Epidermal melanocyte (primary cell): ENCODE measurements around the gene PEF1.

Experiments
- DNase-seq: peaks from one replicate; pipeline ENCODE4 v3.0.0; 2011; ENCODE audit warnings: low spot score; ENCODE audit not compliant: insufficient read length

PEF1 gene

DNA sequence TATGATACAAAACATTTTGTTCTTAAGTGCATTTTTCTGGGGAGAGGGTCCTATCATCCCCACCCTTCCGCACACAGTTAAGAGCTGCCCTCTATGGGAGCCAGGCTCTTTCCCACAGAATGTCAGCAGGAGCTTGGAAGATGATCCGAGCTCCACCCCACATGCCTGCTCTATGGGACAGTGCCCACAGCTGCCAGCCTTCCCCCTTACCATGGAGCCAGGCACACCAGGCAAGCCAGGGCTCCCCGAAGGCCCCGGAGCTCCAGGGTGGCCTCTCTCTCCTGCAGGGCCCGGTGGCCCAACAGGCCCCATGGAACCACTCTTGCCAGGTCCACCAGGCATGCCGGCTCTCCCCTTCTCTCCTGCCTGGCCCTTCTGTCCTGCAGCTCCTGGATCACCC lies 10.4 kb upstream of the PEF1 start:
- no peak for DNase-seq

DNA sequence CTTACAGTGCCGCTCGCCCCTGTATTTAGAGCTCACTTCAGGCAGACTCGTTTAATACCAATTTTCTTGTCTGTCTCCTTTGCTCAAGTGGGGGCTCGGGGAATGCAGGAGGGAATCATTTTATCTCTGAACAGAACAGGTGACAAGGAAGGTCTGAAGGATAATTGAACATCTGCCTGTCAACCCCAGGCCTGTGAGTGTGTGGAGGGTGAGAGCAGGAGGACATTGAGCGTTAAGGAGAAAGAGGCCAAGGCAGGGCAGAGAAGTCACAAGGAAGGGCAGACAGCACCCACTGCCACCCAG lies 9.7 kb upstream of the PEF1 start:
- no peak for DNase-seq

DNA sequence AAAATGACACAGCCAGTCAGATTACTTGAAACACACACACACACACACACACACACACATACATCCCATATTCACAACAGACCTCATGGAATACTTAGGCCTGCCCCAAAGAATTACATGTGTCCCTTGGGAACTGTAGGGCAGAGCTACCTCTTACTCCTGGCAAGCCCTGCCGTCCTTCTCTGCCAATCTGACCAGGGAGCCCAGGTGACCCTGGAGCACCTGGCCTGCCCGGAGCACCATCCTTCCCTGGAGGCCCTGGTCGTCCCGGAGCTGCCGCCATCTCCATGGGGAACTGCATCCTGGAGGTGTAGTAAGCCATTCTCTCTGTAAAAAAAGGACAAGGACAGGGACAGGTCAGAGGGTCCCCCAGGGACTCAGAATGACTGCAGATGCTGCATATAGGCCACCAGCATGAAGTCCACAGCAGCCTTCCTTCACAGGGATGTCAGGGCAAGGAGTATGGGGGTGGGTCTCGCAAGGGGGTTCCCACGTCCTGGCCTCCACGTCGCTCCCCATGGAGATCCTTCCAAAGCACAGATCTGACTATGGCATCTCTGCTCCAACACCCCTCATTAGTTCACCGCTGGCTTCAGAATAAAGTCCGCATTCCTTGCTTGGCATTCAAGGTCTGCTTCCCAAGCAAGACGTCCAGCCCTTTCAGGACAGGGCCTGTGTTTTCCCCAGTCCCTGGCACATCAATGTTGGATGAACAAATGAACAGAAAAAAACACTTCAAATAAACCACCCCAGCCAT lies 9.2 kb upstream of the PEF1 start:
- no peak for DNase-seq

DNA sequence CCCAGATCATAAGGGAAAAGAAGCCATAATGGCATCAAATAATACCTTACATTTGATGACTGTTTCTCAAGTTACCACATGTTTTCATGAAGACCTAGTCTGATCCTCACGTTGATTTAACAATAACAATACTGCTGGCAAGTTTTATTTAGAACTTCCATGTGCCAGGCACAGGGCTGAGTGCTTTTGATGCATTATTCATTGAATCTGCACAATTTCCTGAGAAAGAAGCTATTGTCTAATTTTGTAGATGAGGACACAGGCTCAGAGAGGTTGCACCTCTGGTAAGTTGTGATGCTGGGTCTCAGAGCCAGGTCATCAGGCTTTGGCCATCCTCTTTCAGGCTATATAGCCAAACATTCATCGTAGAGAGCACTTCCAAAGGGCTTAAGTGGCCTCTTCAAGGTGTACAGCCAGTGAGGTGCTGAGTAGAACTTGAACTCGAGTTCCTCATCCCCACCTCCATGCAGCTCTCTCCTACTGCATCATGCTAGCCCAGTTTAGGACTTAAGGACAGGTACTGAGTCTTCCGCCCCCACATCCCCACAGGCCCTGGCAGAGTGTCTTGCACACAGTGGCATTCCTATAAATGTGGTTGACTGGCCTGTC lies 8.3 kb upstream of the PEF1 start:
- no peak for DNase-seq

DNA sequence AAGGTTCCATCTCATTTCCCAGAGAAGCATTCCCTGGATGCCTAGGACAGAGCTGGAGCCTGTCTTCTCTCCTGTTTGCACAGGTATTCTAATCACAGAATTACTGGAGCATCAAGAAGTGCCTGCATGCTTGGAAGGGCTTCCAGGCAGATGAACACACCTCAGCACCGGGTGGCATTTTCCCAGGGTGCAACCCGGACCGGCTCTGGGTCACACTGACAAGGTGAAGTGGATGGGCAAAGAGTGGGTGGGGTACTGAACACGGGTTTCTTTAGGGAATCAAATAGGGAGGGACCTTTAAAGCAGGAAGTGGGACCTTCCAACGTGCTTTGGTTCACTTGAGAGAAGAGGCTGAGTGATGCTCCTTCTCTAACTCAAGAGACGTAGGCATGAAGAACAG lies 7.1 kb upstream of the PEF1 start:
- no peak for DNase-seq

DNA sequence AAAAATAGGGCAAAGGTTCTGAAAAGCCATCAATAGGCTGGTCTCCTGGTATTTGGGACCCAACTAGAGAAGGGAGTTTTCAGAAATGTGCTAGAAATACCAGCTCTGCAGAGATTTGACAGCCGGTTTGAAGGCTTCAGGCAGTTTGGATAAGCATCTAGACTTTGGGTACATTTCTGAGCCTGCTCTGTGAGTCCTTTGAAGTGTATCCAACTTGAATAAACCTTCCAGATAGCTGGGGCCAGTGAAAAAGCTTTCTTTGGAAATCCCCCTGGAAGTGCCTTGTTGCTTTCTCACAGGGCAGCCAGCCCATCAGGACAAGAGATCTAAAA lies 6.4 kb upstream of the PEF1 start:
- no peak for DNase-seq

DNA sequence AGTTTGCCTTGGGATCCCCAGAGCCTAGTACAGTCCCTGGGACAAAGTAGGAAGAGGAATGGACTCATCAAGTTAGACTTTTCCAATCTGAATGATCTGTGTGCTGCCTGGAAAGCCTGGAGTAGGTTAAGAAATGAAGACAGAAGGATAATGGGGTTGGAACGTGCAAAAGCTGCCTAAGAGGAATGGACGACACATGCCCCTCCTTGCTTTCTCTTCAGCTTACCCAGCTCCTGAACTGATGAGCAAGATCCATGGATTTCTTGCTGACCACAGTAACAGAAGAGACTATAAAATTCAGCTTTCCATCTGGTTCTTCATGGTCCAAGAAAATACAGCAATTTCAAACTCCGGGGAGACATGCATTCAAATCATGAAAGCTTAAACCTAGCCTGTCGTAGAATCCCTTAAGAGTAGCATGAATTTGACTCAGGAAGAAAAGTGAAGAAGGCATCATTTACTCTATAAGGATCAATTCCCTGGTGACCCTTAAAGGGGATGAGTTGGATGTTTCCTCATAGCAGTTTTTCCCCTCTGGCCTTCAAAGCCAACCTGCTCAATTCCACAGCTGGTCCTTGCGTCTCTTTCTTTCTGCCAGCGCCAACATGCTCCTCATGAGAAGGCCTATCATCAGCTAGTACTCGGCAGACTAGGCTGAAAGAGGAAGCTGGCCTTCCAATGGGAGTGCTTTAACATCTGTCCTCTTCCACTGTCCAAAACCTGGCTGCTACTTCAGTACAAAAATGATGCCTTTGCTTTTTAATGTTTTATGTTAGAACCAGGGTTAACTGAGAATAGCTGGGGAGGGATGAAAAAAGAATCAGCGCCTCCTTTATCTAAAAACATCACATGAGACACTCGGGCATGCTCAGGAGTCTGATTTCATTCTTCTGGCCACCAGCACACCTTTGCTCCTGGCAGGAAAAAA lies 5.7 kb upstream of the PEF1 start:
- DNase-seq: no peak

DNA sequence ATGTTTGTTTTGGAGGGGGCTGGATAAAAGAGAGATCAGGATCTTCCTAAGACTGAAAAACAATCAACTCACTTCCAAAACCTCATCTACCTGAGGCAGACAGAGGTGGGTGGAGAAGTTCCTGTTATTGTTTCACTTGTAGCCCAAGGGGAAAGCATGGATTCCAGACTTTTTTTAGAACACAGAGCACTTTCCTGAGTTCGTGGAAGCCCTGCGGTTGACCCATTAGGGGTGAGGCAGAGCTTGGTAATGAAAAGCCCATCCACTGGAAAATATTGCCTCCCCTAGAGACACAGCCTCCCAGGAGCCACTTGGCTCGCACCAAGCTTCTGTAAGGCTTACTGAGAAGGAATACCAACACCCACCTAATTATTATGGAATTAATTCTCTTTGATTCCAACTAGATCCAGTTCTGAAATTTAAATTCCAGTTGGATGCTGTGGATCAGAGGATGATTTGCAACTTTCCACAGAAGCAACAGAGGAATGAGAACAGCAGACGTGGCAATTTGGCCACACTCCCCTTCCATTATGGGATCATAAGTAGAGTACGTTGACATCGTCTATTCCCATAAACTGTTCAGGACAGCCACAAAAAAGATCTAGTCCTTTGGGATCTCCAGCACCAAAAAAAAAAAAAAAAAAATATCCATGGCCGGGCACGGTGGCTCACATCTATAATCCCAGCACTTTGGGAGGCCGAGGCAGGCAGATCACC lies 4.1 kb upstream of the PEF1 start:
- DNase-seq: no peak

DNA sequence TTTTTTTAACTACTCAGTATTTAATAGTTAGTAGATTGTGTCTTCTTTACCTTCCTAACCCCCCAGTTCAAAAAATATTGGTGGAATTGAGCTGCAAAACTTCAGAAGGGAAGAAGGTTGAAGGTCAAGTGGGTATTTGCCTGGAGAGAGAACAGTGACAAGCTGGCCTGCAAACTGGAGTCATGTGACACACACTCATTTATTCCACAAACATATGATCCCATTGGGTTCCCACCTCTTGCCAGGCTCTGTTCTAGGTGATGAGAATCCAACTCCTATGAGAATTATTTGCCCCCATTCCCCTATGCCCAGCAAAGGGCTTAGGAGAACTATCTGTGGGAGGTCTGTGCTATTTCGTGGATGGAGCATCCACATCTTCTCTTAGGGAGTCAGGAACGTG lies 3.5 kb upstream of the PEF1 start:
- no peak for DNase-seq

DNA sequence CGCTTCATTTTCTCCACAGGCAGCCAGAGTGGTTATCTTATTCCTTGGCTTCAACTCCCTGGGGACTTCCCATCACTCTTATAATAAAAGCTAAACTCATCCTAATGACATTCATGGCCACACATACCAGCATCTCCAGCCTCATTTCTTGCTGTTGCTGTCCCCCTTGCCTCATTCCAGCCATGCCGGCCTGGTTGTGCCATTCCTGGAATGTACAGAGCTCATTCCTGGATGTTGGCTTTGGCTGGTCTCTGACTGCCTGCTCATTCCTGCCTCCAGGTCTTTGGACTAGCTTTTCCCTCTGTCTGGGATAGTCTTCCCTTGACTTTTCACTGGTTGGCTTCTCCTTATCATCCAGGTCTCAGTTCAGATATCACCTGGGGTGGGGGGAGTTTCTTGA lies 2.4 kb upstream of the PEF1 start:
- no peak for DNase-seq

DNA sequence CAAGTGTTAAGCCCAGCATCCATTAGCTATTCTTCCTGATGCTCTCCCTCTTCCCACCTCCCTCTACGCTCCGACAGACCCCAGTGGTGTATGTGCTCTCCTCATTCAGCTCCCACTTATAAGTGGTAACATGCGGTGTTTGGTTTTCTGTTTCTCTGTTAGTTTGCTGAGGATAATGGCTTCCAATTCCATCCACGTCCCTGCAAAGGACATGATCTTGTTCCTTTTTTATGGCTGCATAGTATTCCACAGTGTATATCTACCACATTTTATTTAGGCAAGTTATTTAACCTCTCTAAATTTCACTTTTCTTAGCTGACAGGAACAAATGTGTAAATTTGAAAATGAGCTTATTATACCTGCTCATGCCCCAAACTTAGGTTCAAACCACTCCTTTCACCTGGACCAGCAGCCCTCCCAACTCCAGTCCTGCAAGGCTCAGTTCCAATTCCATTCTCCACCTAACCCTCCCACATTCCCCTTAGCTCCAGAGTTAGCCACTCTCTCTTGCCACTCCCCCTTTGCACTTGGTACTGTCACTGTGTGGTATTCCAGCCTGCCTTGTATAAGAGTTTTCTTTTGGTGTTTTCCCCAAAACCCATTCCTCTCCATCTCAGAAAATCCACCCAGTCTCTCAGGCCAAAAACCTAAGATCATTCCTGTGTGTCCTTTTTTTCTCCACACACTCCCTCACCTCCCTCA lies 1.7 kb upstream of the PEF1 start:
- DNase-seq: no peak

DNA sequence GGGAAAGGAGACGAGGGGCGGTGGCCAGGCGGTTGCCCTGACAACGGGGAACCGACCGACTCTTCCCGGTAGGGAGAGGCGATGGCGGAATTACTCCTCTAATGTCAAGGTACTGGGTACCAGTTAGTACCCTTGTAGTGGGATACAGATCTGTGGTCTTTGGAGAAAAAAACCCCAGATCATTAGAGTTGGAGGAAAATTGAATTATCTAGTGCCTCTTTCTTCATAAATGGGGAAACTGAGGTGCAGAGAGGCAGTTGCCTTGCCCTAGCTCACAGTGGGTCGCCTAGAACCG lies 545 bp upstream of the PEF1 start:
- DNase-seq: no peak

DNA sequence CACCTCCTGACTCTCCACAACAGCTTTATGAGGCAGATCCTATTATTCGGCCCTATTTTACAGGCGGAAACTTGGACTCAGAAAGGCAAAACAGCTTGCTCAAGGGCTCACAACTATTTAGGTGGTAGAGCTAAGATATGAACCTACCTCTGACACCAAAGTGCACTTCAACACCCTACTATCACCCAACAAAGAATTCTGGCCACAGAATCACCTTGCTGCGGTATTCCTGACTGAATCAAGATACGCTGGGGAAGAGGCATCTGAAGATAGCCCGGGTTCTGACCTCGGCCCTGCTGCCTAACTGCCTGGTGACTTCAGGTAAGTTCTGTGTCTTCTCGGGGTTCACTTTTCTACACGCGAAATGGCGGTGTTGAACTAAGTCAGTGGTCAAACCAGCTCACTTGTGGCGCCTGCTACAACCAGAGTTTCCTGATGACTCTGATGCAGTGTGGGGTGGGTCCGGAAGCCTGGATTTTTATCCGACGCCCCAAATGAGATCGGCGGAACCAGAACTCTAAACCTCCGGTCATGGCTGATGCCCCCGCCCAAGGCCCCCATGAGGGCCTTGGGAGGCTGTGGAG lies 608 bp downstream of the PEF1 start:
- no peak for DNase-seq

DNA sequence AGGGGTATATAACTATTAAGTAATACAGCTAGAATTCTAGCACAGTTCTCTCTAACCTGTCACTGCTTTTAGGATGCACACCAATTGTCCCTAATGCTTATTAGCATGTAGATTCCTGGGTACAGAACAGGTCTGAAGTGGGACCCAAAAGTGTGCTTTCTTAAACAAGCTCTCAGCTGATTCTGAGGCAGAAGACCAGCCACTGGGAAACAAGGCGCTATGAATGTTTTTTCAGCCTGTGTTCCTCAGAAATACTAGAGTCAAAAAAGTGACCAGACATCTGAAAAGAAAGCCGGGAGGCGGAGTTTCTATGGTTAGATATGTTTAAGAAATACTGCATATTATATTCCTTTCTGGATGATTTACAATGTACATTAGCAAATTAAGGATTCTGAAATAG lies 1.8 kb downstream of the PEF1 start:
- no peak for DNase-seq

DNA sequence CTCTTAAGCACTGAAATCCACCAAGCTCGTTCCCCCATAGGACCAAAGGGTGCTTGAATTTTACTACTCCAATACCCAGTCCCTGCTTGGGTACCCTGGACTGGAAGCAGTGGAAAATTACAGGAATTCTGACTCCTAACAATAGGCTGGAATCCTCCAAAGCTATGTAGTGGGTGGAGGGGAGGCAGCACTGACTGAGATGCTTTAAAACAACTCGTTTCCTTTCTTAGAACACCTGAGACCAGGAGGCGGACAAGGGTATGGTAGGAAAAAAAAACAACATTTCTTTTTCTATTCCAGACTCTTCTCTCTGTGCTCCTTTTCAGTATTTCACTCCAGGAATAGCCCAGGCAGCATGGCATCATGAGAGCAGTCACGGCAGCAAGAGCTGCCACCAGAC lies 2.3 kb downstream of the PEF1 start:
- DNase-seq: no peak

DNA sequence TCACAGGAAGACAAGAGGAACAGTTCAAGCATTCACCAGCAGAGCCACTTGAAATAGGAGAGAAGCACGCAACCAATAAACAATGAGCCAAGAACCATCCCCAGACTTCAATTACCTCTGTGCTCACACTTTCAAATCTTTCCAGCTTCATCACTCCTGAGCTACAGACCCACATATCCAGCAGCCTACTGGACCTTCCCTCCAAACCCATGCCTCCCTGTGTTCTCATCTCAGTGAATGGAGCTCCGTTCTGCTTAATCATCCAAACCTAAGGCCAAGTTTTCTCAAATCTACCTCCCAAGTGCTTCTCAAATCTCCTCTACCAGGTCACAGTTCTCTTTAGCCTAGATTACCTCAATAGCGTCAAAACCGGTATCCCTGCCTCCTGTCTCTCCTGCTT lies 3.7 kb downstream of the PEF1 start:
- DNase-seq: no peak

DNA sequence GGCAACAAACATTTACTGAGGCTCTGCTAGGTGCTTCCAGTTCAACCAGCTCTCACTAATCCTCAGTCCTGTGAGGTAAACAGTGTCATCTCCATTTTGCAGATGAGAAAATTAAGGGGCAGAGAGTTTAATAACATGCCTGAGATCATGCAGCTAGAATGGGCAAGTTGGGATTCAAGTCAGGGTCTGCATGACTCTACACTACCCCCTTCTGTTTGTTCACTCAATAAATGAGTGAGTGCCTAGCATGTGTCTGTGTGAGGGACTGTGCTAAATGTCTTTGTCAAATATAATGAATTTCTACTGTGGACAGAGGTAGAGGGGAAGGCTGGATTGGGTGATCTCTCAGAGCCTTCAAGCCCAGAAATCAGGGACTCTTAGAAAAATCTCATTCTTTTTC lies 4.5 kb downstream of the PEF1 start:
- no peak for DNase-seq

DNA sequence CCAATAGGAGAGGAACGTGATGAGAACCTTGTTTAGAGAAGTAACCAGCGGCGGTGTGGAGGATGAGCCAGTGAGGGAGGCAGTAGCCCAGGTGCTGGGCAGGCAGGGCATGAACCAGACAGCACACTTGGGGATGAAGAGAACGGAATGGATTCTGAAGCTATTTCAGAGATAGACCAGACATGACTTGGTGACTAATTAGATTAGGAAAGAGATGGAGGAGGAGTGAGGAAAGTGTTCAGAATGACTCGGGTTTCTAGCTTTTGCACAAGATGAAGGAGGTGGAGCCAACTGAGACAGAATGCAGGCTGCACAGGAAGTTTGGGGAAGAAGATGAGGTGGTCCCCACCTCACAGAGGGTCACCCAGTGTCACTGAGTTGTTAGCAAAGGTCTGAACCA lies 5.1 kb downstream of the PEF1 start:
- no peak for DNase-seq

DNA sequence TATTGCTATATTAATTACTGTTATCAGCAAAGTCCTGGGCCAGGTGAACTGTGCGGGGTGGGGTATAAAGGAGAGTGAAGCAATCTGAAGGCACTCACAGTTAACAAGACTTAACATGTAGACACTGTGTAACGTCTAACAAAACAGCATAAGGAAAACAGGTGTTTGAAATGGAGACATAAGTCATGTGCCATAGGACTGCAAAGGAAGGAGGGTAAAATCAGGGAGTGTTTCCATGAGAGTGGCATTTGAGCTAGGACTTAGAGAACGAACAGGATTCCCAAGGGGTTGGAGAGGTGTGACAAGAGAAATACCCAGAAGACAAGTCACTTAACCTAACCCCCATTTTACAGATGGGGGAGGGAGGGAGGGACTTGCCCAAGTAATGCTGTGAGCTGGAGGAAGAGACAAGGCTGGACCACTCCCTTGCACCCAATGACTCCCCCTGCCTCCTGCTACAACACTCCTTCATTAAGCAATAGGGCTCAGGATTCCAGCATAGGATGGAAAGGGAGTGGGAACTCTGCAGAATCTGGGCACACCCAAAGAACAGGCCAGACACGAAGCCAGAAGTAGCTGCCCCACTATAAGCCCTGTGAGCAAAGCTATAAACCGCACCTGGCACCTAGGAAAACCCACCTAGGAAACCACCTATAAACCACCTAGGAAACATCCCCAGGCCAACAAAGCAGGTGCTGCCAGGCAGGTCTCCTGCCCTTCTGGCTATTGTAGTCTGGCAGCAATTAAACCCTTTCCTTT lies 6.6 kb downstream of the PEF1 start:
- DNase-seq: no peak

DNA sequence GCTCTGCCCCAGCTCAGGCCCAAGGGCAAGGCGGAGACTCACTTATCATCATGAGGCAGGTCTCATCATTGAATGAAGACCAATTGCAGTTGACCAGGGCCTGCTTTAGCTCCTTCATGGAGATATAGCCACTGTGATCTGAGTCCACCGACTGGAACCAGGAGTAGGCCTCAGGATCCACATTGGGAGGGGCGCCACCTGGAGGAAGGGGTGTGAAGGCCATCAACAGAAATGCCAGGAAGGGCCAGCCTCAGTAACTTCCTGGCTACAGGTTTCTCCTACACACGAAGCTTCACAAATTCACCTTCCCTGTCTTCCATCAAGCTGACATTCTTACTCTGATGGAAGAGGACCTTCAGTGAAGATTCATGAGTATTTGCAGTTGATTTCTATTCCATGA lies 11.6 kb downstream of the PEF1 start:
- DNase-seq: no peak

DNA sequence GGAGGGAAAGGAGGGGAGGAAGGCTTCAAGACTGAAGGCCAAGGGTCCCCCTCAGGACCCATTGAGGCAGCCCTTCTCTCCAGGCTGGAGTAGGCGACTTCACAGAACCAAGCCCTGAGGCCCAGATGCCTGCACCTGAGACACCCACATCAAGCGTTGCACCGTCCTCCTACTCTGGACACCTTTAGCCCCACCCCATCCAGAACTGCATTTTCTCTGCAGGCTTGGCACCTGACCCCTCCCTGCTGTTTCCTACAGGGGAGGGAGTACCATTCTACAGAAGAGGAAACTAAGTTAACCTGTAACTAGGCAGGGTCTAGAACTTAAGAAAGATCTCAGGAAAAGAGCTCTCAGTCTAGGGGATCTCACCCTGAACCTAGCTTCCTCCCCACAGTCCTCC lies 12.0 kb downstream of the PEF1 start:
- no peak for DNase-seq
